Stimulated activated CD4-positive, alpha-beta T cell treated with anti-CD3 and anti-CD28 coated beads, Interleukin-1b, Interleukin-23, amount 100 ng/mL, for 48 hours (primary cell): ENCODE measurements around the gene PUS7.
A peak's percentile ranks its signal among the peaks of the same experiment; 100 is the strongest.
"Not testable (repeated sequence)": the region's sequence is repeated elsewhere in the genome, so short reads cannot be mapped to it uniquely, and the experiment has no call there.

Experiments
- DNase-seq: peaks from one replicate; pipeline ENCODE4 v3.0.0-alpha.2; 2020

PUS7 gene

DNA sequence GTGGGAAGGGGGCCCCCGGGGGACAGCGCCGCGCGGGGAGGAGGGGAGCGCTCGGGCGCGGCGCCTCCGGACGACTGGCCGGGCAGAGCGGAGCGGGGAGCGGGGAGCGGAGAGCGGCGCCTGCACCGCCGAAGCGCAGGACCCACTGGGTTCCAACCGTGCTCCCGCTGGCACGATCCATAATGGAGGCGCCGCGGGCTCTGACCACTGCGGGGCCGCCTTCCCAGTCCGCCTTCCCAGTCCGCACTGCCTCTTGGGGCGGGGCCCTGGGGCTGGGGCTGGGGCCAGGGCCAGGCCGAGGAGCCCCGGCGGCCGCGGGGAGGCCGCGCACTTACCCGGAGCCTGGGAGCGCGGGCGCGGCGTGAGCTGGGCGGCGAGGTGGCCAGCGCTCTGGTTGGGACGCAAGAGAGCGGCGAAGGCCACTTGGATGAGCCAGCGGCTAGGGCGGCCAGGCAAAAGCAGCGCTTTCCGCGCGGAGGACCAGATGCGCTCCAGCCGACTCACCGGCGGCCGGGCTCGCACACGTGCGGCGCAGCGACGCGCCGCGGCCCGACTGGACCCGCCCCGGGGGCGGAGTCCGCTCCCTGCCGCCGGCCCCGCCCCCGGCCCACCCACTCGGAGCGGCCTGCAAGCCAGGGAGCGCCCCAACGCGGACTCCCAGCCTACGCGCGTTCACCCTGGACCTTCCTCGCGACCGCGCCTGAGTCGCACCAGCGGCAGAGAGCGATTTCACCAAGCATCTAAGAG is at the start of gene PUS7:
TSS of gene PUS7 (minus strand) at position 555 of the 747 bp plus-strand sequence. CDS start 13,759 bp downstream, outside the sequence.
- peak; percentile 84 for DNase-seq

DNA sequence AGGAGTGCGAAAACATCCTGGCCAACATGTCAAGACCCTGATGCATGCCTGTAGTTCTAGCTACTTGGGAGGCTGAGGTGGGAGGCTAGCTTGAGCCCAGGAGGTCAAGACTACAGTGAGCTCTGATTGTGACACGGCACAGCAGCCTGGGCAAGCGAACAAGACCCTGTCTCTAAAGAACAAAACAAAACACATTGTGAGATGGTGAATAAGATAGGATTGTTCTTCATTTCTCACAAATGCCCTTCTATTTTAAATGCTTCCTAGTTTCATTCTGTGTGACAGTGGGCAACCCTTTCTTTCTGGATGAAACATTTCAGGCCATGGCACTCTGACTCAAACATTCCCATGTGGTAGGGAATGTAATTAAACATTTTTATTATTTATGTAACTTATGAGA is 45.8 kb upstream of the PUS7 start:
- no peak for DNase-seq

DNA sequence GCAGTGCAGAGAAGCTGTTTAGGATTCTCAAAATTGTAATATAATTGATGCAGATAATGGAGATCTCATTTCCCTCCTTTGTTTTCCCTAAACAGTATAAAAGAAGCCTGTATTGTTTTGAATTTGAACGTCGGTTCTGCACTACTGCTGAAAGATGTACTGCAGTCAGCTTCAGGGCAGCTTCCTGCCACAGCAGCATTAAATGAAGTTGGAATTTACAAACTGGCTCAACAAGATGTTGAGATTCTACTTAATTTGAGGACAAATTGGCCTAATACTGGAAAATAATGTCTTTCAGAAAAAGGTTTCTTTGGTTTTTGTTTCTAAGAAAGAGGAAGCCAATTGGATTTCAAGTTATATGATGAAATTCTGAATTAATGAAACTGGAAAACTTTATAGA is 45.0 kb upstream of the PUS7 start:
- no peak for DNase-seq

- DNase-seq, result no peak
These were observed 43.1 kb upstream of the PUS7 start for GRCh38 chr7:105565190-105565589.

GRCh38 chr7:105559926-105560325 is 37.9 kb upstream of the PUS7 start:
- DNase-seq, result no peak

DNA sequence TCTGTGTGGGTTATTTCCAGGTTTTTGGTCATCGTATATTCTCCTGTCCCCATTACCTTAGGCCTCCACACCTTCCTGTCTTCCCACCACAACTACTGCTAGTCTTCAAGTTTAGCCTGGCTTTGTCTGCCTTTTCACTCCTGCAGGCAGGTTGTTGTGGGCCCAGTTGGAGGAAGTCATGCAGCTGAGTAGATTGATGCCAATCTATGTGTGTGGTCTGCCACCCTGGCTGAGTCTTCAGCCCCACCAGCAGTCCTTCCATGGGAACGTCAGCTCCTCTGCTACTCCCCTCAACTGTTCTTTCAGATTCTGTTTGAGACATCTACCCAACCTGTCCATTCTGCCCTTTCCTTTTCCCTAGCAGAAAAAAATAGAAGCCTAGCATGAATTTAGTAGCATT is 16.3 kb upstream of the PUS7 start:
- DNase-seq, result no peak

GRCh38 chr7:105532709-105533460 is 10.8 kb upstream of the PUS7 start:
- DNase-seq, result no peak

- DNase-seq, result peak; percentile 91
These were observed 10.0 kb upstream of the PUS7 start, which contains the start of gene RINT1 for GRCh38 chr7:105531792-105532671. Gene RINT1 (plus strand): TSS chr7:105532201. CDS start chr7:105532316, 115 bp downstream.

- no peak for DNase-seq
These were observed 8.5 kb upstream of the PUS7 start for GRCh38 chr7:105530546-105530945.

DNA sequence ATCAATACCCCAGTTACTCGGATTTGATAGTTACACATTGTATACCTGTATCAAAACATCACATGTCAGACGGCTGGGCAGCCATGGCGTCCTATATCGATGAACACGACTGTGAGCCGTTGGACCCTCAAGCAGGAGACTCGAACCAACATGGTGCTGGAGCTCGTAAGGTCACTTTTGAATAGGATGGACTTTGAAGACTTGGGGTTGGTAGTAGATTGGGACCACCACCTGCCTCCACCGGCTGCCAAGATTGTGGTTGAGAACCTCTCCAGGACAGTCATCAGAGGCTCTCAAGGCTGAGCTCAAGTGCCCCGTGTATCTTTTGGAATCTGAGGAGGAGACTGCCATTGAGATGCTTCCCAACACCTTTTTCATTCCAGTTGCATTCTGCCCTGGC is 8.1 kb upstream of the PUS7 start:
- DNase-seq, result no peak

DNA sequence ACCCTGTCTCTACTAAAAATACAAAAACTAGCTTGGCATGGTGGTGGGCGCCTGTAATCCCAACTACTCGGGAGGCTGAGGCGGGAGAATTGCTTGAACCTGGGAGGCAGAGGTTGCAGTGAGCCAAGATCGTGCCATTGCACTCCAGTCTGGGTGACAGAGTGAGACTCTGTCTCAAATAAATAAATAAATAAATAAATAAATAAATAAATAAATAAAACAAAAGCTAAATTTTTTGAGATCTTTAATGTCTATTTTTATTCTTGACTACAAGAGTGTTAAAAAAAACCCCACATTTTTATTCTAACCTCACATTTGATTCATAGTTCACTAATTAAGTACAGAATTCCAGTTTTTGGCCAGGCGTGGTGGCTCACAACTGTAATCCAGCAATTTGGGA is 5.7 kb upstream of the PUS7 start:
- not testable (repeated sequence) for DNase-seq

GRCh38 chr7:105524840-105525239 is 2.8 kb upstream of the PUS7 start:
- DNase-seq, result no peak

DNA sequence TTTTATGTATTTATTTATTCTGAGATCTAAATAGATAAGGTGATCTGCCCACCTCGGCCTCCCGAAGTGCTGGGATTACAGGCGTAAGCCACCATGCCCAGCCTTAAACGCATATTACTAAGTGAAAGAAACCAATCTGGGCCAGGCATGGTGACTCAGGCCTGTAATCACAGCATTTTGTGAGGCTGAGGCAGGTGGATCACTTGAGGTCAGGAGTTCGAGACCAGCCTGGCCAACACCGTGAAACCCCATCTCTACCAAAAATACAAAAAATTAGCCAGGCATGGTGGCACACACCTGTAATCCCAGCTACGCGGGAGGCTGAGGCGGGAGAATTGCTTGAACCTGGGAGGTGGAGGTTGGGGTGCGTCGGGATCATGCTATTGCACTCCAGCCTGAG is 2.4 kb upstream of the PUS7 start:
- not testable (repeated sequence) for DNase-seq

GRCh38 chr7:105521027-105521716 is 899 bp downstream of the PUS7 start:
- peak; percentile 60 for DNase-seq

- not testable (repeated sequence) for DNase-seq
These were observed 1.5 kb downstream of the PUS7 start for GRCh38 chr7:105520620-105521019.

DNA sequence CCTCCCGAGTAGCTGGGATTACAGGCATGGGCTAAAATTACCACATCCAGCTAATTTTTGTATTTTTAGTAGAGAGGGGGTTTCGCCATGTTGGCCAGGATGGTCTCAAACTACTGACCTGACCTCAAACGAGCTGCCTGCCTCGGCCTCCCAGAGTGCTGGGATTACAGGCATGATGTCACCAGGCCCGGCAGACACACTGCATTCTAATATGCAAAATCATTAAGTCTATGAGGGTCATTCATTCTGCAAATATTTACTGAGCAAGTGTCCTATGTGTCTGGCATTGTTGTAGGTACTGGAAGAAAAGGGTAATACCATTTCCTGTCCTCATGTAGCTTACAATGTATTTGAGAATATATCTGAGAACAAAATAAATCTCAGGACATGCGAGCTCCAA is 2.7 kb downstream of the PUS7 start:
- DNase-seq, result no peak

DNA sequence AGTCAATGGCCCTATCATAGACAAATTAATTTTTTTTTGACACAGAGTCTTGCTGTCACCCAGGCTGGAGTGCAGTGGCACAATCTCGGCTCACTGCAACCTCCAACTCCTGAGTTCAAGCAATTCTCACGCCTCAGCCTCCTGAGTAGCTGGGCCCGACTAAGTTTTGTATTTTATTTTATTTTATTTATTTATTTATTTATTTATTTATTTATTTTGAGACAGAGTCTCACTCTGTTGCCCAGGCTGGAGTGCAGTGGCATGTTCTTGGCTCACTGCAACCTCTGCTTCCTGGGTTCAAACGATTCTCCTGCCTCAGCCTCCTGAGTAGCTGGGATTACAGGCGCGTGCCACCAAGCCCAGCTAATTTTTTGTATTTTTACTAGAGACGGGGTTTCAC is 6.5 kb downstream of the PUS7 start:
- not testable (repeated sequence) for DNase-seq

DNA sequence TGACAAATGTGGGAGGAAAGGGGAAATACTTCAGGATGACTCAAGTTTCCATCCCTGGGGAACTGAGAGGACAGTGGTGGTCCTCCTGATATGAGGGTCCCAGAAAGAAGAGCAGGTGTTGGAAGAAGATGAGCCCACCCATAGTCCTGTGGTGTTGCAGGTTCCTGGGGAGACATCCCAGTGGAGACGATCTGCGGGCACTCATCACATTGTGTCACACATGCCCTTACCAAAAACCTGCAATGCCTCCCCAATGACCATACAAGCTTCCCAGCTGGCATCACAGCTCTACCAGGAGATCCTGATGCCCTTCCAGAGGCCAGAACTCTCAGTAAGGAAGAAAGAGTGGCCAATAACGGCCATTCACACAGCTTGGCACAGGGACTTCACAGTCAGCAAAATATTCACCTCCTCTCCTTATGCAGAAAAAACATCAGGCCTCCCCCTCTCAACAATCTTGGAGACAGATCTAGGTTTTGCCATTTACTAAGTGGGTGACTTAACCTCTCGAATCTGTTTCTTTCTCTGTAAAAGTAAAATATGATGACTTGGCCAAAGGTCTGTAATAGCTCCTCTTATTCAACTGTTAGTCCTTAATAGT is 9.0 kb downstream of the PUS7 start:
- DNase-seq, result no peak

DNA sequence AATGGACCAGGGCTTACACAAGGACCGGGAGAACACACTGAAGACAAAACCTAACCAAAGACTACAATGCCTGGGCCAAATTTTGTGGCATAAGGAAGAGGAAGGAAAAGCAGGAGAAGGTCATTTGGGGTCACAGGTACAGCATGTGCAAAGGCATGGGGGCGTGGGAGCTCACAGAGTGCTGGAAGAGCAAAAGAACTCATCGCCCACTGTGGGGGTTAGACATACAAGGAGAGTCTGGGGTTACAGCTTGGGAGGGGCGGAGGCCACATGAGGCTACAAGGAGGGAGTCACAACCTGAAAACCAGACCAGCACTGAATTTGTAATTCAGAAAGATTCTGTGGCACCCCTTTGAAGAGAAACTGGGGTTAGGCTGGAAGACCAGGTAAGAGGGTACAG is 9.7 kb downstream of the PUS7 start:
- no peak for DNase-seq

GRCh38 chr7:105502173-105502572 is 19.9 kb downstream of the PUS7 start:
- DNase-seq, result no peak

GRCh38 chr7:105497016-105497415 is 25.1 kb downstream of the PUS7 start:
- no peak for DNase-seq

GRCh38 chr7:105496521-105496920 is 25.6 kb downstream of the PUS7 start:
- no peak for DNase-seq
